ENCODE measurements around the gene GLRB.
A peak's percentile ranks its signal among the peaks of the same experiment; 100 is the strongest.

Gene GLRB

GRCh38 chr4:157127571-157127970 lies 51.6 kb downstream of the GLRB start:
- TF ChIP-seq CTCF (IDR thresholded peaks at IDR 0.05) (no peak), ZFX (IDR thresholded peaks at IDR 0.05; ENCODE audit: borderline replicate concordance) (no peak)
- no peak overlapping the region for H3K27ac ChIP-seq

- TF ChIP-seq ZFX (IDR thresholded peaks at IDR 0.05; ENCODE audit: borderline replicate concordance) (no peak), CTCF (IDR thresholded peaks at IDR 0.05) (peak; percentile 62)
- no peak overlapping the region for H3K27ac ChIP-seq
Measured at GRCh38 chr4:157128395-157128794, 52.4 kb downstream of the GLRB start.

- no peak overlapping the region for H3K27ac ChIP-seq
Measured at GRCh38 chr4:157141976-157142375, 66.0 kb downstream of the GLRB start.

DNA sequence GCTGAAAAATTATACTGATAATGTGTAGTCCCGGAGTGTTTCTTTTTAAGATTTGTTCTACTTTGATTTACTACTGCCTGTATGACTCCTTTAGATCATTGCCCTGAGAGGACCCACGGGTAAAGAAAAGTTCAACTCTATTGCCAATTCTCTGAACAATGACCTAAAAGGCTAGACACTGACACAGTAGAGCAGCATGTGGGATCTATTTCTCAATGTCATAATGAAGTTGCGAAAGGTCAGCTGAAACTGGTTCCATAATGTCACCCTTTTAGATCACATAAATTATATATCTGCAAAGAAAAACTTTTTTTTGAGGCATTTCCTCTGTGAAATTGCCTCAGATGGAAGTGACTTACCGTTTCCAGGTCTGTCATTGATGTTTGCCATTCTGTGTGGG lies 67.4 kb downstream of the GLRB start:
- TF ChIP-seq ZFX (IDR thresholded peaks at IDR 0.05; ENCODE audit: borderline replicate concordance) (no peak), CTCF (IDR thresholded peaks at IDR 0.05) (no peak)
- no peak overlapping the region for H3K27ac ChIP-seq

More at GRCh38 chr4:157141976-157142375, 66.0 kb downstream of the GLRB start:
- TF ChIP-seq ZFX (IDR thresholded peaks at IDR 0.05; ENCODE audit: borderline replicate concordance) (no peak), CTCF (IDR thresholded peaks at IDR 0.05) (no peak)

DNA sequence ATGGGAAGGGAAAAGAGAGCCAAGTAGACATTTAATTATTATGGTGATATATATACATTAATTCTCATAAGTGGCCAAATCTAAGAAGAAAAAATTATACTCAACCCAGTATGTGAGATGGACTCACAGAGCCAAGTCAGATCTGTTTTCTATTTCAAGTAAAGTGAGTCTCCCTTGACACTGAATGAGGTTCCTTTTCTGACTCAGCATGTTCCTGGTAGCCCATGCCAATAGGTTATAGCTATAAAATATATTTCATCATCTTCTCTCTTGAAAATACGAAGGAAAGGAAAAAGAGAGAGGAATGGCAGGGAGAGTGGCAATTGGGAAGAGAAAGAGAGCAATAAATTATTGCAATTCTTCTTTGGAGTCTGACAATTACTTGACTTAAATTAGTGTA lies 75.8 kb downstream of the GLRB start:
- no peak overlapping the region for H3K27ac ChIP-seq
- TF ChIP-seq CTCF (IDR thresholded peaks at IDR 0.05), result no peak
- no peak for TF ChIP-seq ZFX (IDR thresholded peaks at IDR 0.05; ENCODE audit: borderline replicate concordance)

- TF ChIP-seq CTCF (IDR thresholded peaks at IDR 0.05) (no peak), ZFX (IDR thresholded peaks at IDR 0.05; ENCODE audit: borderline replicate concordance) (no peak)
- H3K27ac ChIP-seq, result no peak overlapping the region
Measured at GRCh38 chr4:157165935-157166610, 90.1 kb downstream of the GLRB start.

GRCh38 chr4:157170321-157170720 lies 94.4 kb downstream of the GLRB start:
- TF ChIP-seq ZFX (IDR thresholded peaks at IDR 0.05; ENCODE audit: borderline replicate concordance), result no peak
- no peak for TF ChIP-seq CTCF (IDR thresholded peaks at IDR 0.05)
- H3K27ac ChIP-seq, result no peak overlapping the region

Data from 22Rv1 (cell line).